Activated CD4-positive, alpha-beta T cell treated with anti-CD3 and anti-CD28 coated beads for 48 hours (primary cell): ENCODE results near the gene H2AZ1.
"Not testable (repeated sequence)": the region's sequence is repeated elsewhere in the genome, so short reads cannot be mapped to it uniquely, and the experiment has no call there.

Experiments
- DNase-seq: peaks from one replicate; pipeline ENCODE4 v3.0.0-alpha.2; 2020

The H2AZ1 gene

DNA sequence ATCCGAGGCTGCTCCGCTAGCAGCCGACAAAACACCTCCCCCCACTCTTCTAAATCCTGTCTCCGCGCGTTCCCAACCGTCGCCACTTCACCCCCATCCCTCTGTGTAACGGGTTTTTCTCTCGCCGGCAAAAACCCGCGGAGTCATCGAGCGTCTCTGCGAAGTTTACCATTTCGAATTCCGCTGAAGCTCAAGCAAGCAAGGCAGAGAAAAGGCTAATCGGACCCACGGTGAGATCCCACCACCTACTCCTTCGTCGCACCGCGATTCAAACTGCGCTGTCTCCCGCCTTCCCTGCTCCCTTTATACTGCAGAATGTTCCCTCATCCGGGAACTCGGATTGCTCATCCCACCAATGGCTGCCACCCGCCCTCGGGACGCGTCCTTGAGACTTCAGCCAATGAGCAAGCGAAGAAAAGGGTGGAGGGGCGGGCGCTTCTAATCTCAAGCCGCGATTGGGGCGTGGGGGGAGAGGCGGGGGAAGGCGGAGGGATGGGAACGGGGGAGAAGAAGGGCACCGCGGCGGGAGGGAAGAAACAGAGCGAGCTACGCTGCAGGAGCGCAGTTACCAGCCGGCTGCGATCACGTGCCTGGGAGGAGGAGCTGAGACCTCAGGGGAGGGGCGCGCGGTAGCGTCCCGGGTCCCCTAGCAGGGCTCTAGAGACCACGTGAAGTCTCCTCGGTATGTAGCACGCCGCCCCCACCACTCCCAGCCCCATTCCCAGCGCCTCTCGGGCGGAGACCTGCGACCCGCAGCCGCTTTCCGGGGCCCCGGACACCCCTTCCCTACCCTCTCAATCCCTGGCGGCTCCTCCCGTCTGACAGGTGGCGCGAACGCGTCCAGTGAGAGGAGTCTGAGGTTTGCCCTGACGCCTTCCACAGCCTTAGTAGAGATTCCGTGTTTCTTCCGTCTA is at the start of gene H2AZ1:
Gene H2AZ1, minus strand, starts transcription at position 277 of the 914 bp plus-strand sequence. Its CDS starts 105 bp downstream, at position 172.
- DNase-seq, result peak; percentile 99

DNA sequence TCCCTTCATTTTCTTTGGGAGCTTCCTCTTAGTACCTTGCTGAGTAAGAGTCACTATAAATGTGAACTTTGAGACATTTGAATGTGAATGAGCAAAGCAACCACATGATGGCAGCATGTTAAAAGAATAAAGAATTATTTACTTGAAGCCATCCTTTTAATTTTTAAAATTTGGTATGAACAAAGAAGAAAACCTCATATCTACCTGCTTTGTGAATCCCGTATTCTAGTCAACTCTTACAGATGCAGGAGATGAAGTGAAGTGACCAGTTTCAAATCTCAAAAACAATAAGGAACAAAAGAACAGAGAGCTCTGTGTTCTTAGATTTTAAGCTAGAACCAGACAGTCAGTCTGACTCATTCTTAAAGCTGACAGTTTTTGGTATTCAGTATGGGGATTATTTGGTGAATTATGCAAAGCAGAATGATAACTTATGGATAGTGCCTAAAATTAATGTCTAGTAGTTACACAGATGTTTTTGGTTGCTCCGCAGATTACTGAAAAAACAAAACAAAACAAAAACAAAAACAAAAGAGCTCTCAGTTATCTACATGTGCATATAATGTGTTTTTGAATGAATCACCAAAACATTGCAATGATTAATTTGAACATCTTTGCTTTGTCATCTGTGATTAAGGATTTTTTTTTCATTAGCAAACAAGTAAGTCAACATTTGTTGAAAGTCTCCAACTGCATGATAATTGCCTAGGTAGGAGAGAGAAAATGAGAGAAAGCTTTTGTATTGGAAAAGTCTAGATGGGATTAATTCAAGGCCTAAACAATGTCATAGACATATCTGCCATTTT is 48.2 kb upstream of the H2AZ1 start:
- DNase-seq, result no peak

DNA sequence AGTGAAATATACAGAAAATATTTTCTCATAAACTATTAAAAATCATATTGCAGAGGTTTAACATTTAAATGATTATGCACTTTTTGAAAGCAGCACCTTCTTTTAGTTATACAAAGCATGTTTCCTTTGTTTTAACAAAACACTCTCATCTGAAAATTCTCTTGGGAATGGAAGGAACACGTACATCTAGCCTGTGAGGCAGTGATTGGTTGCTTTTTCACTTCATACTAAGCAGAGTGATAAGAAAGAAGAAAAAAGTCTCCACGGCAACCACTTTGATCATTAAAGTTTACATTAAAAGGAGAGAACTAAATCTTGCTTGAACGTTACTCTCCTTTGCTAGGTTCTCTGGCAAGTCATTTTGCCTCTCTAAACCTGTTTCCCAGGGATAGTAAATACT is 41.7 kb upstream of the H2AZ1 start:
- no peak for DNase-seq

DNA sequence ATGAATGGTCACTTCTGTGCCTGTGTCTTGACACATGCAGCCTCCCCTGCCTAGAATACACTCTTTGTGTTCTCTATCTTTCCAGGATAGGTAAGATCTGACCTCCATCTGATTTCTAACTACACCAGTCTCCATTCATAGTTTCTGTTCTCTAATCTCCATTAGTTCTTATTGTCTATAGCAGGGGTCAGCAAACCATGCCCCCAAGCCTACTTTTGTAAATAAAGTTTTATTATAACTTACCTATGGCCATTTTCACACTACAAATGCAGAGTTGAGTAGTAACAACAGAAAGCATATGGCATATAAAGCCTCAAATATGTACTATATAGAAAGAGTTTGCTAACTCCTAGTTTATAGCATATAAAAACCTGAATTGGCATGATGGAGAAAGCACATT is 37.6 kb upstream of the H2AZ1 start:
- DNase-seq, result no peak

DNA sequence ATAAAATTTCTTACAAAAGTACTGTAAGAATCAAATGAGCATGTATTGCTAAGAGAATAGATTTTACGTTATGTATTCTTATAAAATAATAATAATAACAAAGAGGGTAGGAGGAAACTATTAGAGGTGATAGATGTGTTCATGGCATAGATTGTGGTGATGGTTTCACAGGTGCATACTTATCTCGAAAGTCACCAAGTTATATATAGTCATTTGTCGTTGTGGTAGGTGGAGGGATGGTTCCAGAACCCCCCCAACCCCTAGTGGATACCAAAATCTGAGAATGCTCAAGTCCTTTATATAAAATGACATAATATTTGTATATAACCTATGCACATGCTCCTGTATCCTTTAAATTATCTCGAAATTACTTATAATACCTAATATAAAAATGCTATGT is 36.7 kb upstream of the H2AZ1 start:
- DNase-seq, result no peak

DNA sequence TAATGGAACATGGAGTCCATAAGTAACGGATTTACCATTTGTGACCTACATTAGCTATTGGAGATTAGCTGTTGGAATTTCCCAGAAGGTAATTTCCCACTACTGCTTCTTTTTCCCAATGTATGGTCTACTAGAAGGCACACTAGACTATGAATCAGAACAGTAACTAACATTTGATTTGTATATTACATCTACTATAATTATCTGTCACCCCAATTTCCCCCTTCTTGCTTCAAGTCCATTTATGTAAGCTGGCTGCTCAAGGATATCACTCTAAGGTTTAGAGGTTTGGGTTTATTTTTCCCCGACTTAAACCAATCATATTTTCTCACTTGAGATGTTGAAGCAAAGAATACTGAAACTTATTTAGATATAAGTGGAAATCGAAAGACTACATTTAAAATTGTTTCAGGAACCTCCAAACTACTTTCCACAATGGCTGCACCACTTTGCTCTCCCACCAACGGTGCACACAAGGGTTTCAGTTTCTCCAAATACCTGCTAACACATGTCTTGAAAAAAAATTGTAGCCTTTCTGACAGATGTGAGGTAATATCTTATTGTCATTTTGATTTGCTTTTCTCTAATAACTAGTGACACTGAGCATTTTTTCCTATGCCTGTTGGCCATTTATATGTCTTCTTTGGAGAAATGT is 33.3 kb upstream of the H2AZ1 start:
- no peak for DNase-seq

DNA sequence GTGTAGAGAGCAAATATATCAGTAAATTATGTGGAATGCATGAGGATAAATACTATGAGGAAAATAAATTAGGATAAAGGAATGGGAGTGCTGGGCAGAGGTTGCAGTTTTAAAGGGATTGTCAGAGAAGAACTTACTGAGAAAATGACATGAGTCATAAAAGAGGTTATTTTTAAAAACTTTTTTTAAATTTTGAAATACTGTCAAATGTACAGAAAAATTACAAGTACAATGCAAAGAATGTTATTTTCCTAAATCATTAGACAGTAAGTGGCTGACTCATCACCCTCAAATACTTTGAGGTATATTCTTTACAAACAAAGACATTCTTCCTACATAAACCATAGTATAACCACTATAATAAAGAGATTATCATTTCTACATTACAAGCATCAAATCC is 29.8 kb upstream of the H2AZ1 start:
- DNase-seq, result no peak

DNA sequence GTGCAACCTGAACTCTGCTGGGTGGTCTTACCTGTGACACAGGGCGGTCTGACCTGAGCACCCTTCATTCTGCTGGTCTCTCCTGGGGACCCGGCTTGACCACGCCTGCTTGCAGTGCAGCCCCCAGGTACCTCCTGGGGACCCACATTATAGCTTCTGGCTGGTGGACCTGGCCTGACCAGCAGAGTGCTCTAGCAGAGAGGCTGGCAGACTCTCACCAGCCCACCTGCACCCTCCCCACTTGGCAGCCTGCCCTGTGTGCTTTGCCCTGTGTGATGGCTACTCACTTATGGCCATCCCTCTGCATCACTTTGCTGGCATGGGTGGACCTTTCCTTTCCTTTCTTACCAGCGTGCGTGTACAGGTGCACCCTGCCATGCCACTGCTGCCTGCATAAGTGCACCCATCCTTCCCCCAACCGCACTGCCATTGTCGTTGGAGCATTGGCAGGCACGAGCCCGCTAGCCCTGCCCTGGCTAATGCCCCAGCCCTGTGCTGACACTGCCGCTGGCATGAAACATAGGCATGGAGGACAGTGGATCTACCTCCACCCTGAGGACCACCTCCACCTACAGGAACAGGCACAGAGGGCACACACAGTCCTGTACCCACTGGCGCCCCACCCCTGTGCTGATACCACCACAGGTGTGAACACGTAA is 21.5 kb upstream of the H2AZ1 start:
- no peak for DNase-seq

DNA sequence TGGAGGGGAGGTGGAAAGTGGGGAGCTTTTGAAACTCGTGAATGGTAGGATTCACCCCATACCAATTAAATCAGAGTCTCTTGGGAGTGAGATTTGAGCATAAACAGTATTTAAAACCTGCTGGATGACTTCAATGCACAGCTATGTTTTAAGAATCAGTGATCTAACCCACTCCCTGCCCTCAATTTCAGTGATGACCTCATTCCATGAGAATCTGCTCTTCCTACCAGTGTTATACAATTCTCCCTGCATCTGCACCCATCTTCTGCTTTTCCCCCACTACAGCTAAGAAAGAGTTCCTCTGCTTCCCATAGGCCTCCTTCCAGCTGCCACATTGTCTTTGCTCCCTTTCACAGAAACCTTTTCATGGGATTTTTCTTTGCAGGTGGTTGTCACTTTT is 18.3 kb upstream of the H2AZ1 start:
- DNase-seq, result no peak

DNA sequence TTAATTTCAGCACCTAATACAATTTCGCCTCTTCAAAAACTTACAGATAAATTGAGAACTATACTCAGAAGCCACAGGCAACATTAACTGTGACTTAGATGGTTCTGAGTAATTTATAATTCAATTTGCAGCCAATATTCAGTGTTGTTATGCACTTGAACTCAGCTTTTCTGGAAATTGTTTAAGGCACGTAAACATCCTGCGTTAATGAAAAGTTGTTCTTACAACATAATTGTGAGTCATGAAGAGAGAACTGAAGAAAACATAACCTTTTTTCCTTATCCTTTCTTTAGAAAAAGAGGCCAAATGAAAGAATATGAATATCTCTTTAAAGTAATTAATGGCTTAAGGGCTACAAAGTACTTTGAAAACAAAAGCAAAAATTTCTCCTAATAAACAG is 16.6 kb upstream of the H2AZ1 start:
- DNase-seq, result no peak

DNA sequence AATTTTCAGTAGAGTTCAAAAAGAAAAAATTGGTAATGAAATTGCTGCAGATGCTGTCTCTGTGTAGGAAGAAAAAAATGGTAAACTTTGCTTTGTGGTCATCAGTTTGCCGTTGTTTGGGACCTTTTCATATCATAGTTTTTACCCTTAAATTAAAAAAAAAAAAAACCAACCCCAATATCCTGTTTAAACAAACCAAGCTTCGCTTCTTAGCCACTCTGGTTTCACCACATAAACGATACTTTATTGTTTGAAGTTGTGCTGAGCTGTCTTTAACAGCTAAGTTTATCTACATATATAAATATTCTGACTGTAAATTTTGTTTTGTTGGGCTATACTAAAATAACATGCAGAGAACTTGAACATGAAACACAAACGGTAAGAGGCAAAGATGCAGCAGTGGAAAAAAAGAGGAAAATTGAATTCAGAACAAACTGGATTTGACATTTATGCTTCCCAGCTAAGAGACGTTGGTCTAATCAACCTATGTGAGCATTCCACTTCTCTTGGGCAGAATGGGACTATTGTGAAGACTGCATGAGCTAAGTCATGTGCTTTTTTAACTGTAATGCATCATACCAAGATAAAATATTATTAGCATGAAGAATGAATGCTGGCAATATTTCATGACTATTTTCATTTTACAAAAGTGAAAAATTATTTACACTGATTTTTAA is 15.7 kb upstream of the H2AZ1 start:
- DNase-seq, result no peak

DNA sequence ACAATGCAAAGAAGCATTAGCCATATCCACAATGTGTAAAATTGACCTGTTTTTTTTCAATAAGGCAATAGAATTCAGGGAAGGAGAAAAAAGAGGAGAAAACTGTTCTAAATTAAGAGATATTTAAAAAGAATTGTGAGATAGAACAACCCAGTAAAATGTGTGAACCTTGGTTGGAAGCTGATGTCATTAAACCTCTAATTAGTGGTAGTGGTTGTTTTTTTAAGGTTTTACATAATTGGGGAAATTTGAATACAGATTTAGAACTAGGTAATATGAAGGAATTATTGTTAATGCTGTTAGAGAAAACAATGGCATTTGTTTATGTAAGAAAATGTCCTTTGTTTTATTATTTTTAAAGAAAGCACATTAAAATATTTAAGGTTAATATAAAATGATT is 15.1 kb upstream of the H2AZ1 start:
- no peak for DNase-seq

DNA sequence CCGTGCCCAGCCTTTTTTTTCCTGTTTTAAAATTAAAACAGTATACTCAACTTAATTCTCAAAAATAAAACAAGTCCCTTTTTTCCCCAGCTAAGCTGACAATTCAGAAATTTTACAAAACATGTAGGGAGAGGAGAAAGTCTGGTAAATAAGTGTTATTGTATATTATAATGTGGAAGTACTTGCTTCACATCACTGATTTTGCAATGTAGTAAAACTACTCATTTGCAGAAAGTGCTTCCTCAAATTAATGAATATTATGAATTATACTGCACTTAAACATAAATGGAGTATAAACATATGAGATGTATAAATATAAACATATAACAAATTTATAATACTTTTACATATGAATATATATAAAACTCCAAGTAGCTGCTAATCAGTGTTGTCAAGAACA is 11.6 kb upstream of the H2AZ1 start:
- no peak for DNase-seq

DNA sequence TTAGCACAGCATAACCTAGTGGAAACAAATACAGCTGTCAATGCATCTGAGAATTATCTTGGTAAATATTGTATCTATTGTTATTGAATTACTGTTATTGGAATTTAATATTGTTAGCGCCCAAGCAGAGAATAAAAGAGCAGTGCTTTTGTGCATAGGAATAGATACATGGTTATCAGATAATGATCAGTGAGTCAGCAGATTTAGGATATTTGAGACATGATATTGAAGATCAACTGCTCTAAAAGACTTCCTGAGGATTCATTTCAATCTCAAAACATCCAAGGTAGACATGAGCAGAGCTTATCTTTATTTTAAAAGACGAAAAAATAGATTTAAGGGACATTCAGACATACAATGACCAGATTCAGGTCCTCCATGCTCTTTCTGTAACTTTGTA is 10.6 kb upstream of the H2AZ1 start:
- no peak for DNase-seq

DNA sequence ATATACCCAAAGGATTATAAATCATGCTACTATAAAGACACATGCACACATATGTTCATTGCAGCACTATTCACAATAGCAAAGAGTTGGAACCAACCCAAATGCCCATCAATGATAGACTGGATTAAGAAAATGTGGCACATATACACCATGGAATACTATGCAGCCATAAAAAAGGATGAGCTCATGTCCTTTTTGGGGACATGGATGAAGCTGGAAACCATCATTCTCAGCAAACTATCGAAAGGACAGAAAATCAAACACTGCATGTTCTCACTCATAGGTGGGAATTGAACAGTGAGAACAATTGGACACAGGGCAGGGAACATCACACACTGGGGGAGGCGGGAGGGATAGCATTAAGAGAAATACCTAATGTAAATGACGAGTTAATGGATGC is 8.1 kb upstream of the H2AZ1 start:
- not testable (repeated sequence) for DNase-seq

DNA sequence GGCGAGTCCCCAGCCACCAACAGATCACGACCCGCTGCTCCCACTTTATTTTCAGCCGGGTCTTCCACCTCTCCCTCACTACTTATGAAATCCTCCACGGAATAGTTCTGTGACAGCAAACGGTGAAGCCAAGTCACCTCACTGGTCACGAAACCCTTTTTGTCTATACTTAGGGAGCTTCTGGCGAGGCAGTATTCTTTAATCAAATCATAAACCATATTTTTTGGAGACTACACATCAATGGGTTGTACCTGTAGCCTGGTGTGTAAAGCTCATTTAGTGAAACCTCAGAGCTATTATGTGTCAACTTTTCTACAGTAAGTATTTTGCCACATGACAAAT is 809 bp upstream of the H2AZ1 start:
- no peak for DNase-seq

DNA sequence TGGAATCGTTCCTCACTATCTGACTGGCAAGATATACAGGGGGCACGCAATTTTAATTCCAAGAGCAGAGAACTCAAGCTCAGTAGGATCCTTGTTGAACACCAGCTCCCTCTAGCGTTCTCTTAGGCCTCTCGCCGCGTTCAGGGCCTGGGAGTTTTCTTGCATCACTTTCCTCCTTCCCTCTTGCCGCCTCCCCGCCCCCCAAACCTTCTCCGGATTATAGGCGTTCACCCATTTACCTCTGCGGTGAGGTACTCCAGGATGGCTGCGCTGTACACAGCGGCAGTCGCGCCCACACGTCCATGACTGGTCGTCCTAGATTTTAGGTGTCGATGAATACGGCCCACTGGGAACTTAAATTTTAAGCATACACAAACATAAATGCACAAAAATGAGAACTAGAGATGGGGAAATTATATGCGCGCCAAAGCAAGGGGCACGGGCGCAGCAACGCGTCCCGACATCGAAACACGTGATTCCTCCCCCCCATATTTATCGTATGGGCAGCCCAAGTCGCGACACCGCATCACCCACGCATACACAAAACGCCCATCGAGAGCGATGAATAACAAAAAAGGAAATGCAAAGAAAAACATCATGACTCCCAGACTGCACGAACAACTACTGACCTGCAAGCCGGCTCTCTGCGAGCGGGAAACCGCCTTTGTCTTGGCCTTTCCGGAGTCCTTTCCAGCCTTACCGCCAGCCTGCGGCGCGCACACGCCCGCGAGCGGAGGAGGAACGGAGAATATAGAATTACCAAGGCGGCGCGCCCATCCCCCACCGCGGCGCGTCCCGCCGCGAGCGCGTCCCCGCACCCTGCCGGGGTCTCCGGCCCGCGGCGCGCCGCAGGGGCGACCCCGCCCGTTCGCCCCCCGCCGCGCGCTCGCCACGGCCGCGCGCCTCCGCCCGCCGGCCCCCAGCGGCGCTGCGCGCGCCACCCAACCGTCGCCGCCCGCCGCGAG is 759 bp downstream of the H2AZ1 start:
- DNase-seq, result peak; percentile 96

DNA sequence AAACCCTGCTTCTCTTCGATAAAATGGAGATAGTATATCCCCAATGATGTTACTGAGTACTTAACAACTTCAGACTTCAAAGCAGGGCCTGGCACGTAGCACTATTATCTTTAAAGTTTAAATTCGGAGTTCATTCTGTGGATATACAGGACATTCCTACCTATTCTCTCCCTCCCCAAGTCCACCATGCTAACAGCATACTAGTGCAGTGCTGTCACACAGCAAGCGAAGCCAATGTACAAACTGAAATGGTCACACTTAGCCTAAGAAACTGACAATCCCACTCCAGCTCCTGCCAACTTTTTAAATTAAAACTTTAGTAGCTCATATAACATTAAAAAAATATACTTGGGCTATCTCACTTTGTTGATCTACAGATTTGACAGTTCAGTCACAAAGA is 2.5 kb downstream of the H2AZ1 start:
- DNase-seq, result no peak

DNA sequence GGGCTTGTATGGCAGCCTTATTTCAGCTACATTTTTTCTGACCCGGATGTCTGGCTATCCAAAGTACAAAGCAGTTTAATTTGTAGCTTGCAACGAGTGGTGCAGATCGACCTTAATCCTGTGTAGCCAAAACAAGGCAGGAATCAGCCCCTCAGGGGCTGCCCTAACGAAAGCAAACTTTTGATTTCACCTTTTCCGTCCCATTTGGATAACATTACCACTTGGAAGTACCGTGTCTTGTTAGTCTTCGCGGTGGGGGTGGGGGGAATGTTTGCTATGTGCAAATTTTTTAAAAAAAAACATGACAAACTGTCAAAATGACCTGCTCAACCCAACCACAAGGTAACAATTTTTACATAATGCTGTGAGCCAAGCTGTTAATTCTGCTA is 2.9 kb downstream of the H2AZ1 start:
- DNase-seq, result no peak

DNA sequence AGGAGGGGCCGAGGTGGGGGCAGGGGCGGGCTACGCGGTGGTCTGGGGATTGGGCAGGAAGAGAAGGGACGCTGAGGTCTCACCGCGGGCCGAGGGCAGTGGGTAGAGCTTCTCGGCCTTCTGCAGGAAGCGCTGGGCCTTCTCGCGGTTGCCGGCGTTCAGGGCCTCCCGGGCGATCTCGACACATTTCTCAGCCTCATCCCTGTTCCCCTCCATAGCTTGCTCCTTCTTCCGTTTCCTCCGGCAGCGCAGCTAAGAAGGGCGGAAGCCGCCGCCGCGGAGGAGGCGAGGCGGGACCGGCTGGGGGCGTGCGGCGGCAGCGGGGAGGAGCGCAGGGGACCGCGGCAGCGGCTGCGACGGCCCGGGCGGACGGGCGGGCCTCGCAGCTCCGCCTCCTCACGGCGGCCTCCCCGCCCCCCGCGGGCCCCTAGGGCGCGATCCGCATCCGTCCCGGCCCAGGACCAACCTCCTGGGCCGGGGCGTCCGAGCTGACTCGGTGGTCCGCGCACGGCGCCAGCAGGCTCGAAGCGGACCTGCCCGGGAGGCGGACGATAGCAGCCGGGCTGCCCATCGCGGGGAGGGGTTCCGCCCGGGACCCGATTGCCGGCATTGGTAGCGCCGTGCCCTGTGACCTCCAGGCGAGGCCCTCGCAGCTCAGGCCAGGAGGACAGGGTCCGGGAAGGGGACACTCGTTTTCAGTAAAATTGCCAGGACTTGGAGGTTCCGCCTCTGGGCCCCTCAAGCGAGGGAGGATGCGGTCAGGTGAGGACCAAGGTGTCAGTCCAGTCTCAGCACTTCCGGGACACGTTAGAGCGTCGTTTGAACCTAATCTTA is 3.5 kb downstream of the H2AZ1 start, which contains the start of gene DNAJB14:
Gene DNAJB14, minus strand, starts transcription at position 263 of the 834 bp plus-strand sequence. Its CDS starts 47 bp downstream, at position 216.
- DNase-seq, result peak; percentile 84
